K562 (cell line): Measurements from ENCODE around the gene HADHB. TPM values are rescaled to one million over a fixed set of nuclear protein-coding genes. Genes with fewer than 3 reads are reported as not detected.

ENCODE experiments used
- CCNT2 ChIP-seq: IDR thresholded peaks from 2 replicates; pipeline ENCODE4 v1.6.1; 2011; ENCODE audit warnings: borderline replicate concordance, low read depth, mild to moderate bottlenecking, moderate library complexity, mixed read lengths, low read length; ENCODE audit not compliant: insufficient read length; ENCODE audit errors: extremely low read depth
- CLOCK ChIP-seq: fragments of 250-450 bp; sonication (Bioruptor Pico); IDR thresholded peaks from 2 replicates; pipeline ENCODE4 v1.4.0; 2020; ENCODE audit warnings: mild to moderate bottlenecking, moderate library complexity, borderline replicate concordance
- CREM ChIP-seq: IDR thresholded peaks from 2 replicates; pipeline ENCODE4 v1.6.1; 2014; ENCODE audit warnings: antibody characterized with exemption, low read depth
- EHMT2 ChIP-seq: fragments of 450-650 bp; IDR thresholded peaks from 2 replicates; pipeline ENCODE4 v1.6.1; 2018; ENCODE audit warnings: antibody characterized with exemption
- HDAC3 ChIP-seq: fragments of 450-650 bp; IDR thresholded peaks from 2 replicates; pipeline ENCODE4 v1.6.1; 2018; ENCODE audit warnings: borderline replicate concordance, mild to moderate bottlenecking, moderate library complexity; ENCODE audit not compliant: partially characterized antibody
- HDGF ChIP-seq: fragments of 450-650 bp; IDR thresholded peaks from 2 replicates; pipeline ENCODE4 v1.6.1; 2016
- KAT7 ChIP-seq: sonication (generic); formaldehyde crosslinking; IDR thresholded peaks from 2 replicates; pipeline ENCODE4 v1.8.0; 2022; ENCODE audit warnings: missing genetic modification reagents, mild to moderate bottlenecking, borderline replicate concordance
- LCOR ChIP-seq: sonication (generic); formaldehyde crosslinking; IDR thresholded peaks from 2 replicates; pipeline ENCODE4 v1.8.0; 2022; ENCODE audit warnings: mild to moderate bottlenecking, missing genetic modification reagents
- LEF1 ChIP-seq: fragments of 450-650 bp; IDR thresholded peaks from 2 replicates; pipeline ENCODE4 v1.6.1; 2016; ENCODE audit warnings: mild to moderate bottlenecking
- PBX2 ChIP-seq, 2 experiments: IDR thresholded peaks in 1 of 2; conservative IDR thresholded peaks in 1 of 2; 2 replicates each; pipeline ENCODE4 v1.6.1; 2016; ENCODE audit warnings: low read depth in 2 of 2, mild to moderate bottlenecking in 1 of 2, missing compliant biosample characterization in 1 of 2, missing genetic modification characterization in 1 of 2, moderate library complexity in 1 of 2
- STAG1 ChIP-seq: sonication (generic); formaldehyde crosslinking; IDR thresholded peaks from 2 replicates; pipeline ENCODE4 v1.5.0; 2020; ENCODE audit warnings: missing genetic modification reagents, borderline replicate concordance
- STAT5A ChIP-seq: IDR thresholded peaks from 2 replicates; pipeline ENCODE4 v1.6.1; 2012; ENCODE audit warnings: low read length, inconsistent platforms, borderline replicate concordance
- TFAM ChIP-seq: fragments of 250-450 bp; sonication (Bioruptor Pico); conservative IDR thresholded peaks from 2 replicates; pipeline ENCODE4 v1.5.0; 2021; ENCODE audit warnings: mild to moderate bottlenecking, moderate library complexity
- THRAP3 ChIP-seq: fragments of 450-650 bp; IDR thresholded peaks from 2 replicates; pipeline ENCODE4 v1.6.1; 2016; ENCODE audit warnings: mild to moderate bottlenecking, inconsistent platforms, borderline replicate concordance
- ZBTB8A ChIP-seq: fragments of 450-650 bp; IDR thresholded peaks from 2 replicates; pipeline ENCODE4 v1.6.1; 2018; ENCODE audit warnings: mild to moderate bottlenecking, moderate library complexity; ENCODE audit not compliant: partially characterized antibody
- ZNF133 ChIP-seq: fragments of 250-450 bp; sonication (Bioruptor Pico); IDR thresholded peaks from 2 replicates; pipeline ENCODE4 v1.4.0; 2020; ENCODE audit warnings: mild to moderate bottlenecking
- ZNF830 ChIP-seq: fragments of 250-450 bp; sonication (Bioruptor Pico); IDR thresholded peaks from 2 replicates; pipeline ENCODE4 v1.5.0; 2021; ENCODE audit warnings: mild to moderate bottlenecking
- polyA plus RNA-seq, 8 experiments: library from polyadenylated mRNA; depleted of rRNA in 4 of 8; stranded (reverse) in 5 of 8; unstranded in 3 of 8; fragments of >200 nt; fragmentation: Nextera tagmentation in 2 of 8; fragmentation: Illumina TruSeq in 1 of 8; extraction: Ambion mirVana in 2 of 8; extraction: Trizol in 1 of 8; gene quantifications; 2 replicates each; pipeline versions ENCODE4 v1.2.1 to v1.2.3, GENCODE V29; 2011 to 2014; ENCODE audit warnings: inconsistent platforms in 1 of 8, missing spikeins in 1 of 8
- total RNA-seq, 7 experiments: library from RNA; depleted of rRNA in 6 of 7; stranded (reverse); fragments of >200 nt in 6 of 7; fragmentation: Illumina TruSeq in 2 of 7; extraction: Trizol in 2 of 7; gene quantifications; 2 replicates each; pipeline versions ENCODE4 v1.2.1 to v1.2.3, GENCODE V29; 2011 to 2021; ENCODE audit warnings: low replicate concordance in 1 of 7
- TF ChIP-seq, protein P1 (sequence below): sonication (generic); formaldehyde crosslinking; IDR thresholded peaks from 2 replicates; pipeline ENCODE4 v1.8.0; 2022; ENCODE audit warnings: mild to moderate bottlenecking, missing genetic modification reagents
- TF ChIP-seq, protein P2 (sequence below): fragments of 250-450 bp; sonication (Bioruptor Pico); IDR thresholded peaks from 2 replicates; pipeline ENCODE4 v1.9.0; 2021; ENCODE audit warnings: mild to moderate bottlenecking

The HADHB gene
- total and polyA plus RNA-seq, 9 of the 15 experiments (the other 6 are each of a cell fraction or from before 2014, with no cell fraction given) = 67.3 to 199 (median 100) TPM

DNA sequence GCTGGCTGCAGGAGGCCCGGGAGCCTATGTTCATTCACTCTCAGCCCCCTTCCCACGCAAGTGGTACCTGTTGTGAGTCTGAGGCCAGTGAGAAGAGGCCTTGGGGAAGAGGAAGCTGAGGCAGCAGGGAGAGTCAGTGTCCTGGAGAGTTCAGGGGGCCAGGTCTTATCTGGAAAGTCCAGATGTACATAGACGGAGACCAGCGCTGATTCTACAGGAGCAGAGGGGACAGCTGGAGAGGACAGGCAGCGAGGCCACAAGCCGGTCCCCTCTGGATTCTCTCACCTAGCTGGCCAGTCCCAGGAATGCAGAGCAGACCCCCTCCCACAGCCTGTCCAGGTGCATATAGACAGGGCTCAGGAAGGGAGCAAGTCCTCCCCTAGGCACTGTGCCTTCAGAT is 72.1 kb downstream of the HADHB start (continued):
- TF ChIP-seq PBX2 (CRISPR knock-in tag; IDR thresholded peaks at IDR 0.05; ENCODE audit: low read depth) = no peak
- TF ChIP-seq PBX2 (tag; conservative IDR thresholded peaks at IDR 0.05; ENCODE audit: low read depth) = no peak
- no peak for TF ChIP-seq CLOCK (CRISPR knock-in tag)
- TF ChIP-seq ZNF133 (CRISPR knock-in tag) = no peak
- TF ChIP-seq HDAC3 = no peak
- no peak for TF ChIP-seq STAG1 (CRISPR knock-in tag)
- TF ChIP-seq EHMT2 = no peak
- TF ChIP-seq HDGF = no peak
- TF ChIP-seq STAT5A = no peak; the same call in 1 of the 2 replicates
- TF ChIP-seq, protein P1, sequence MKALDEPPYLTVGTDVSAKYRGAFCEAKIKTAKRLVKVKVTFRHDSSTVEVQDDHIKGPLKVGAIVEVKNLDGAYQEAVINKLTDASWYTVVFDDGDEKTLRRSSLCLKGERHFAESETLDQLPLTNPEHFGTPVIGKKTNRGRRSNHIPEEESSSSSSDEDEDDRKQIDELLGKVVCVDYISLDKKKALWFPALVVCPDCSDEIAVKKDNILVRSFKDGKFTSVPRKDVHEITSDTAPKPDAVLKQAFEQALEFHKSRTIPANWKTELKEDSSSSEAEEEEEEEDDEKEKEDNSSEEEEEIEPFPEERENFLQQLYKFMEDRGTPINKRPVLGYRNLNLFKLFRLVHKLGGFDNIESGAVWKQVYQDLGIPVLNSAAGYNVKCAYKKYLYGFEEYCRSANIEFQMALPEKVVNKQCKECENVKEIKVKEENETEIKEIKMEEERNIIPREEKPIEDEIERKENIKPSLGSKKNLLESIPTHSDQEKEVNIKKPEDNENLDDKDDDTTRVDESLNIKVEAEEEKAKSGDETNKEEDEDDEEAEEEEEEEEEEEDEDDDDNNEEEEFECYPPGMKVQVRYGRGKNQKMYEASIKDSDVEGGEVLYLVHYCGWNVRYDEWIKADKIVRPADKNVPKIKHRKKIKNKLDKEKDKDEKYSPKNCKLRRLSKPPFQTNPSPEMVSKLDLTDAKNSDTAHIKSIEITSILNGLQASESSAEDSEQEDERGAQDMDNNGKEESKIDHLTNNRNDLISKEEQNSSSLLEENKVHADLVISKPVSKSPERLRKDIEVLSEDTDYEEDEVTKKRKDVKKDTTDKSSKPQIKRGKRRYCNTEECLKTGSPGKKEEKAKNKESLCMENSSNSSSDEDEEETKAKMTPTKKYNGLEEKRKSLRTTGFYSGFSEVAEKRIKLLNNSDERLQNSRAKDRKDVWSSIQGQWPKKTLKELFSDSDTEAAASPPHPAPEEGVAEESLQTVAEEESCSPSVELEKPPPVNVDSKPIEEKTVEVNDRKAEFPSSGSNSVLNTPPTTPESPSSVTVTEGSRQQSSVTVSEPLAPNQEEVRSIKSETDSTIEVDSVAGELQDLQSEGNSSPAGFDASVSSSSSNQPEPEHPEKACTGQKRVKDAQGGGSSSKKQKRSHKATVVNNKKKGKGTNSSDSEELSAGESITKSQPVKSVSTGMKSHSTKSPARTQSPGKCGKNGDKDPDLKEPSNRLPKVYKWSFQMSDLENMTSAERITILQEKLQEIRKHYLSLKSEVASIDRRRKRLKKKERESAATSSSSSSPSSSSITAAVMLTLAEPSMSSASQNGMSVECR (CRISPR knock-in tag) = no peak
- TF ChIP-seq CREM = no peak
- no peak for TF ChIP-seq ZNF830 (CRISPR knock-in tag)
- no peak for TF ChIP-seq KAT7 (CRISPR knock-in tag)
- no peak for TF ChIP-seq THRAP3
- no peak for TF ChIP-seq CCNT2
- no peak; the same call in 1 of the 2 replicates for TF ChIP-seq LEF1
- TF ChIP-seq, protein P2, sequence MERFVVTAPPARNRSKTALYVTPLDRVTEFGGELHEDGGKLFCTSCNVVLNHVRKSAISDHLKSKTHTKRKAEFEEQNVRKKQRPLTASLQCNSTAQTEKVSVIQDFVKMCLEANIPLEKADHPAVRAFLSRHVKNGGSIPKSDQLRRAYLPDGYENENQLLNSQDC (CRISPR knock-in tag) = no peak
- TF ChIP-seq LCOR (CRISPR knock-in tag) = no peak
- no peak for TF ChIP-seq ZBTB8A
- TF ChIP-seq TFAM (CRISPR knock-in tag) = no peak
